ENCODE results near the gene POLR1D.

Gene POLR1D

DNA sequence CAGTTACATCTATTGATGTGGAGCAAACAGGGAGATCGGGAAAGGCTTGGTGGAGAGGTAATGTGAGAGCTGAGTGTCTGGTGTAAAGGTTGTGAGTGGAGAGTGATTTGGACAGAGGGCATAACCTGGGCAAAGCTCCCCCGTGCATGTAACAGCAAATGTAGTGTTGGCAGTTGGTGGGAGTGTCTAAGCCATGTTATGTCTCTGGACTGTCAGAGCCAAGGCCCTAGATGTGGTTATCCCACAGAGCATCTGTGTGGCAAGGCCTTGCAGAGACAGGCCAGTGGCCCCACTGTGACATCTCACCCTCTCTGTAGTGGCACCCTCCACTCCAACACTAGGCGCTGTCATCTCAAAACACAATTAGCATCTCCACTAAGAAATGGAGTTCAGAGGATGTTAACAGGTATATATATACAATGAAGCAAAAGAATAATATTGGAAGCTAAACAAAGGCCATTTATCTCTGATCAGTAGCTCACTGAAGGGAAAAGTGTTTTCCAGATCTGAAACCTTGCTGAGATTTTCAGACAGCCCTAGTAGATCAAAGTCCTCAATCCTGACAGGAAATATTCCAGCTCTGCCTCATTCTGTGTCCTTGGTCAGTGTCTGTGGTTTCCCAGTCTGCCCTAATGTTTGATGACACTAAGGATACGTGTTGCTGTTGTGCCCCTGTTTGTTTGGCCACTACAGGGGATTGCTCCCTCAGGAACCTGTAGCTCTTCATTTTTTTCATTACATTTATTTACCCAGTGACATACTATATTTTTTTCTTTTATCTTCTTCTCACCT is 20.2 kb downstream of the POLR1D start:
- DNase-seq, result no peak

GRCh38 chr13:27643334-27644132 is 21.8 kb downstream of the POLR1D start:
- DNase-seq, result no peak

GRCh38 chr13:27644302-27644701 is 22.6 kb downstream of the POLR1D start:
- DNase-seq, result no peak

DNA sequence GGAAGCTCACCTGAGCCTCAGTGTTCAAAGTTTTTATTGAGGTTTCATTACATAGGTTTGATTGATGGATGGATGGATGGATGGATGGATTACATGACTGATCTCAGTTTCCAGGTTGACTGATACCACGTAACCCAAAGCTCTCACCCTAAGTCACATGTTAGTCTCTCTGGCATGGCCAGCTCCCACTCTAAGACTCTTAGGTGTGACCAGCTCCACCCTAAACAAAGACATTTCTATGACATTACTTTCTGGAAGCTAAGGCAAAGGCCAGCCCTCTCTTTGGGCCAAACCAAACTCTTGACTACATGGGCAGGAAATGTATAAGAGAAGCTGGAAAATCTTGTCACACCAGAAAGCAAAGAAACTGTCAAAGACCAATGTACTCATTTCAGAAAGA is 28.6 kb downstream of the POLR1D start:
- DNase-seq, result no peak

DNA sequence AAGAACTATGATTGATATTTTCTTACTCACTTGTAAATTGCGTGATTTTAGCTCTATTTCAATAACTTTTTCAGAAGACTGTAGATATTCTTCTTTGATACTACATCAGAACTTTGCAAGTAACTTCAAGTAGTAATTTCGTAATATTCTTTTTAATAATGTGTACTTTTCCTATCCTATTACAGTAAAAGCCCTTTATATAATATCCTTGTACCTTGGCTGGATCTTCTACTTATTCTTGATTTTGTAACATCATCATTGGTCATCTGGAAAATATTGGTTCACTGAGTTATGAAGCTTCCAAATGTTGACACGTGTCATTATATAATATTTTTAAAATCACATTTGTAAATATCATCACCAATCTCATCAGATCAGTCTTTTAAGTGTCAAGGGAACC is 32.4 kb downstream of the POLR1D start:
- DNase-seq, result no peak

DNA sequence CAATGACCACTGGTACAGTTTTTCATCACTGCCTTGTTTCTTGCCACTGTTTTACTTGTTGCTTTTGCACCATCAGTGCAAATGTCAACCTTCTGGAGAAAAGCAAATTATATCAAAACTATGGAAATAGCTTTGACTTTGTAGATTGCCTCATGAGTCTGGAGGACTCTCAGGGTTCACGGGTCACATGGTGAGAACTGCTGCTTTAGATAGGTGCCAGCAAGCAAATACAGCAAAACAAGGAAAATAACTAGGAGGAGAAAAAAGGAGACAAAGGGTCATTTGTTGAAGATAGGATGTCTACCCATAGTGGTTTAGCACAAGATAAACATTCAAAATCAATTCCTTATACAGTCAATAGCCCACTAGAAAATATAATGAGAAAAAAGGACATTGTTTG is 33.1 kb downstream of the POLR1D start:
- no peak for DNase-seq

GRCh38 chr13:27657724-27658123 is 36.0 kb downstream of the POLR1D start:
- DNase-seq, result no peak

GRCh38 chr13:27658546-27658945 is 36.9 kb downstream of the POLR1D start:
- DNase-seq, result no peak

GRCh38 chr13:27659145-27659865 is 37.6 kb downstream of the POLR1D start:
- DNase-seq, result no peak

DNA sequence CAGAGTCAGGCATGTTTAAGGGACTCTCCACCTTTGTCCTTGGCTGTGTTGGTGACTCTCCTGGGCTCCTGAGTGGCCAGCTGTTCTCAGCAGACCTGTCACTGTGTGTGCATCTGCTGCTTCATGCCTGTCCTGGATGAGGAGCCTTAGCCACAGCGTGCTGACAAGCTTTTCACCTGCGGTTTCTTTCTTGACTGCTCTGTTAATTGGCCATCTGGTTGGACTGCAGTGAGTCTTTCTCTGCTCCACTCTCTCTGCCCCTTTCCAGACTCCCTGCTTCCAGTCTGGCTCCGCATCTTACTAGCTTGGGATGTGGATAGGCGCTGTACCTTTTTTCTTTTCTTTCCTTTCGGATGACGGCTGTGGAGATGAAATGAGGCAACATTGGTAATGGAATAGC is 38.8 kb downstream of the POLR1D start:
- no peak for DNase-seq

DNA sequence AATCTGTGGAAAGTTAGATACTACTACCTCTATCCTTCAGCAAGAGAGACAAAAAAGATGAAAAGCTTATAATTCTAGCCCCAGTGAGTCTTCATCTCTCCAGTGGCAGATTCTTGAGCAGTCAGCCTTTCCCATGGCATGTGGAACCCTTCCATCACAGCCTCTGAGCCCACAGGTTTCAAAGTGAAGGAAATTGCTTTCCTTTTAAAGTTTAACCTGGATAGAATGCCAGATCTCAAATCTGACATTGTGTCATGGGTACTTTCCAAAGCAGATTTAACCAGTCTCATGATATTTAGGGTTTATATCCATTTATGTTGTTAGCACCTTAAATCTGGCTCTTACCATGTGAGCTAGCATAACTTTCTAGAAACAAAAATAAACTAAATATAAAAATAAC is 39.3 kb downstream of the POLR1D start:
- no peak for DNase-seq

GRCh38 chr13:27662738-27663470 is 41.2 kb downstream of the POLR1D start:
- DNase-seq, result no peak

DNA sequence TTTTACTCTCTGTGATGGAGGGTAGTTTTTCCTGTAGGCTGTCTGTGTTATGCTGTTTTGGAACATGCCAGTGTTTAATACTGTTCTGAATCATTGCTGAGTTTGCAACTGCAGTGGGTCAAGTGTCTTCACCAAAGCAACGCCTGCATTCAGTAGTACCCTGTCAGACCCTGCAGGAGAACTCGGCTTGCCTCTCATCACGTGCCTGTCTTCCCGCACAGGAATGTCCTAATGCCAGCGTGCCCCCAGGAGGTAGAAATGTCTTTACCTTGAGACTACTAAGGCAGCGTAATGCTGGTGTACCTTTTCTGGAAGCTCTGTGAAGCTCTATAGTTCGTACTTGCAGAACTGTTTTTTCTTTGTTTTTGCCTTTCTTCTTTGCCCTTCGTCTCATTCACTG is 42.3 kb downstream of the POLR1D start:
- no peak for DNase-seq

GRCh38 chr13:27665333-27665732 is 43.6 kb downstream of the POLR1D start:
- DNase-seq, result no peak

DNA sequence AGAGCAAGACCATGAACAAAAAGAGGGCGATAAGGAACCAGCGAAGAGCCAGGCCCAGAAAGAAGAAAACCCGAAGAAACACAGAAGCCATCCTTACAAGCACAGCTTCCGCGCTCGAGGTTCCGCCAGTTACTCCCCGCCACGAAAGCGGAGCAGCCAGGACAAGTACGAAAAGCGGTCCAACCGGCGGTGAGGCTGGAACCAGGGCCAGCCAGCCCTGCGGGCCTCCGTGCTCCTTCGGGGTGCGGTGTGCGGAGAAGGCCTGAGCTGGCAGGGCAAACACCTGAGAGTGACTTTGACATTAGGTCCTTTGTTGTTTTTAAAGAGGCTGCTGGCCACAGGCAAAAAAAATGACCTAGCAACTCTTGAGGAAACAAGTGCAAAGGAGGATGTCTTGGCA is 44.1 kb downstream of the POLR1D start:
- DNase-seq, result no peak

DNA sequence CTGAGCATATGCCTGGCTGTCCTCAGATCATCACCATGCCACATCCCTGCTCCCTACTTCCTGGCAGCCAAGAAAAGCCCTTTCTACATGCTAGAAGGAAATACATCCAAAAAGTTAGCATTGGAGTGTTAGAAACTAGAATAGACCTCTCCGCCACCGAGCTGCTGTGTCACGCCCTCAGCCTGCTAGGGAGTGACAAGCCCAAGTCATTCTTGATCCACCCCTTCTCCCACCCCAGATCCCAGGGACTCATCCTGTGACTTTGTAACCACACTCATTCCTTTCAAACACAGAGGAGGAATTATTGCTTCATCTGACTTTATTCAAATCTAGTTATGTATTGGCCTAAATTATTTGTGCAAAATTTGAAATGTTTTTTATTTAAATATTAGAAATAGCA is 45.3 kb downstream of the POLR1D start:
- DNase-seq, result no peak

- no peak for DNase-seq
Measured at GRCh38 chr13:27667946-27668345, 46.3 kb downstream of the POLR1D start.

GRCh38 chr13:27670861-27671260 is 49.2 kb downstream of the POLR1D start:
- no peak for DNase-seq

GRCh38 chr13:27672025-27672424 is 50.3 kb downstream of the POLR1D start:
- no peak for DNase-seq

Data from NK-92 treated with Interleukin-12 subunit alpha and Interleukin-12 subunit beta, amount 100 ng/mL, for 24 hours (cell line).